OCI-LY3 (cell line): ENCODE measurements around the gene ROR2.

Experiments used
- EZH2phosphoT487 ChIP-seq: fragments of 200-600 bp; shearing (Covaris generic); IDR thresholded peaks from 2 replicates; pipeline ENCODE4 v1.6.1; 2018; ENCODE audit warnings: antibody characterized with exemption, mixed run types, low read depth
- TF ChIP-seq, protein P1 (sequence below): fragments of 200-600, 300-600 bp; sonication (generic); IDR thresholded peaks from 2 replicates; pipeline ENCODE4 v1.5.1; 2014; ENCODE audit warnings: antibody characterized with exemption, low read length, low read depth

DNA sequence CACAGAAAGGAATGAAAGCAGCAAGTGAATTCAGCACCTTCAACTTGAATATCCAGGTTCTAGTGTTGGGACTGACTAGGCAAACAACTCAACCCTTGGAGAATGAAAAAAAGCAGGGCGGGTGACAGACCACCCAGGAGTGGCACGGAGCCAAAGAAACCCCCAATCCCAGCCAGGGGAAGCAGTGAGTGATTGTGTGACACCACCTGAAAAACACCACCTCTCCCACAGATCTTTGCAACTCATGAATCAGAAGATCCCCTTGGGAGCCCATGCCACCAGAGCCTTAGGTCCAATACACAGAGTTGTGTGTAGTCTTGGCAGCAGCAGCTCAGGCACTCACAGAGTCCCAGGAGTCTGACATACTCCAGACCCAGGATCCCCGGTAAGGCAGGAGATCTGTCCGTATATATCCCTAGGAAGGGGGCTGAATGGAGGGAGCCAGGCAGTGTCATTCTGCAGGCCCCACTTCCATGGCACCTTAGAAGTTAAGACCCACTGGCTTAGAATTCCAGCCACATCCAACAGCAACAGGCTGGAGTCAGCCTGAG, 22.1 kb upstream of the ROR2 start:
- TF ChIP-seq, protein P1, sequence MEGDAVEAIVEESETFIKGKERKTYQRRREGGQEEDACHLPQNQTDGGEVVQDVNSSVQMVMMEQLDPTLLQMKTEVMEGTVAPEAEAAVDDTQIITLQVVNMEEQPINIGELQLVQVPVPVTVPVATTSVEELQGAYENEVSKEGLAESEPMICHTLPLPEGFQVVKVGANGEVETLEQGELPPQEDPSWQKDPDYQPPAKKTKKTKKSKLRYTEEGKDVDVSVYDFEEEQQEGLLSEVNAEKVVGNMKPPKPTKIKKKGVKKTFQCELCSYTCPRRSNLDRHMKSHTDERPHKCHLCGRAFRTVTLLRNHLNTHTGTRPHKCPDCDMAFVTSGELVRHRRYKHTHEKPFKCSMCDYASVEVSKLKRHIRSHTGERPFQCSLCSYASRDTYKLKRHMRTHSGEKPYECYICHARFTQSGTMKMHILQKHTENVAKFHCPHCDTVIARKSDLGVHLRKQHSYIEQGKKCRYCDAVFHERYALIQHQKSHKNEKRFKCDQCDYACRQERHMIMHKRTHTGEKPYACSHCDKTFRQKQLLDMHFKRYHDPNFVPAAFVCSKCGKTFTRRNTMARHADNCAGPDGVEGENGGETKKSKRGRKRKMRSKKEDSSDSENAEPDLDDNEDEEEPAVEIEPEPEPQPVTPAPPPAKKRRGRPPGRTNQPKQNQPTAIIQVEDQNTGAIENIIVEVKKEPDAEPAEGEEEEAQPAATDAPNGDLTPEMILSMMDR, result no peak
- no peak for TF ChIP-seq EZH2phosphoT487
